ENCODE measurements around the gene MYO5C. TPM values are rescaled to one million over a fixed set of nuclear protein-coding genes. Genes with fewer than 3 reads are reported as not detected.

Gene MYO5C
- total and polyA plus RNA-seq, 2 of the 13 experiments (the other 11 are each of a cell fraction or from before 2014, with no cell fraction given) = 15.7 to 23.7 TPM

GRCh38 chr15:52179278-52180195 is 116.1 kb downstream of the MYO5C start (continued):
- TF ChIP-seq ZNF138 (CRISPR knock-in tag; IDR thresholded peaks at IDR 0.05; ENCODE audit: low read depth) = 0 out of 2 replicates have a peak, but pooled peaks have one; percentile 77
- TF ChIP-seq ZNF281 (CRISPR knock-in tag; IDR thresholded peaks at IDR 0.05; ENCODE audit: borderline replicate concordance) = peak; percentile 45; the same call in 1 of the 2 replicates
- TF ChIP-seq, protein P1, sequence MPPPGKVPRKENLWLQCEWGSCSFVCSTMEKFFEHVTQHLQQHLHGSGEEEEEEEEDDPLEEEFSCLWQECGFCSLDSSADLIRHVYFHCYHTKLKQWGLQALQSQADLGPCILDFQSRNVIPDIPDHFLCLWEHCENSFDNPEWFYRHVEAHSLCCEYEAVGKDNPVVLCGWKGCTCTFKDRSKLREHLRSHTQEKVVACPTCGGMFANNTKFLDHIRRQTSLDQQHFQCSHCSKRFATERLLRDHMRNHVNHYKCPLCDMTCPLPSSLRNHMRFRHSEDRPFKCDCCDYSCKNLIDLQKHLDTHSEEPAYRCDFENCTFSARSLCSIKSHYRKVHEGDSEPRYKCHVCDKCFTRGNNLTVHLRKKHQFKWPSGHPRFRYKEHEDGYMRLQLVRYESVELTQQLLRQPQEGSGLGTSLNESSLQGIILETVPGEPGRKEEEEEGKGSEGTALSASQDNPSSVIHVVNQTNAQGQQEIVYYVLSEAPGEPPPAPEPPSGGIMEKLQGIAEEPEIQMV (CRISPR knock-in tag; IDR thresholded peaks at IDR 0.05; ENCODE audit: low read depth) = peak; percentile 73; the same call in 1 of the 2 replicates
- TF ChIP-seq, protein P2, sequence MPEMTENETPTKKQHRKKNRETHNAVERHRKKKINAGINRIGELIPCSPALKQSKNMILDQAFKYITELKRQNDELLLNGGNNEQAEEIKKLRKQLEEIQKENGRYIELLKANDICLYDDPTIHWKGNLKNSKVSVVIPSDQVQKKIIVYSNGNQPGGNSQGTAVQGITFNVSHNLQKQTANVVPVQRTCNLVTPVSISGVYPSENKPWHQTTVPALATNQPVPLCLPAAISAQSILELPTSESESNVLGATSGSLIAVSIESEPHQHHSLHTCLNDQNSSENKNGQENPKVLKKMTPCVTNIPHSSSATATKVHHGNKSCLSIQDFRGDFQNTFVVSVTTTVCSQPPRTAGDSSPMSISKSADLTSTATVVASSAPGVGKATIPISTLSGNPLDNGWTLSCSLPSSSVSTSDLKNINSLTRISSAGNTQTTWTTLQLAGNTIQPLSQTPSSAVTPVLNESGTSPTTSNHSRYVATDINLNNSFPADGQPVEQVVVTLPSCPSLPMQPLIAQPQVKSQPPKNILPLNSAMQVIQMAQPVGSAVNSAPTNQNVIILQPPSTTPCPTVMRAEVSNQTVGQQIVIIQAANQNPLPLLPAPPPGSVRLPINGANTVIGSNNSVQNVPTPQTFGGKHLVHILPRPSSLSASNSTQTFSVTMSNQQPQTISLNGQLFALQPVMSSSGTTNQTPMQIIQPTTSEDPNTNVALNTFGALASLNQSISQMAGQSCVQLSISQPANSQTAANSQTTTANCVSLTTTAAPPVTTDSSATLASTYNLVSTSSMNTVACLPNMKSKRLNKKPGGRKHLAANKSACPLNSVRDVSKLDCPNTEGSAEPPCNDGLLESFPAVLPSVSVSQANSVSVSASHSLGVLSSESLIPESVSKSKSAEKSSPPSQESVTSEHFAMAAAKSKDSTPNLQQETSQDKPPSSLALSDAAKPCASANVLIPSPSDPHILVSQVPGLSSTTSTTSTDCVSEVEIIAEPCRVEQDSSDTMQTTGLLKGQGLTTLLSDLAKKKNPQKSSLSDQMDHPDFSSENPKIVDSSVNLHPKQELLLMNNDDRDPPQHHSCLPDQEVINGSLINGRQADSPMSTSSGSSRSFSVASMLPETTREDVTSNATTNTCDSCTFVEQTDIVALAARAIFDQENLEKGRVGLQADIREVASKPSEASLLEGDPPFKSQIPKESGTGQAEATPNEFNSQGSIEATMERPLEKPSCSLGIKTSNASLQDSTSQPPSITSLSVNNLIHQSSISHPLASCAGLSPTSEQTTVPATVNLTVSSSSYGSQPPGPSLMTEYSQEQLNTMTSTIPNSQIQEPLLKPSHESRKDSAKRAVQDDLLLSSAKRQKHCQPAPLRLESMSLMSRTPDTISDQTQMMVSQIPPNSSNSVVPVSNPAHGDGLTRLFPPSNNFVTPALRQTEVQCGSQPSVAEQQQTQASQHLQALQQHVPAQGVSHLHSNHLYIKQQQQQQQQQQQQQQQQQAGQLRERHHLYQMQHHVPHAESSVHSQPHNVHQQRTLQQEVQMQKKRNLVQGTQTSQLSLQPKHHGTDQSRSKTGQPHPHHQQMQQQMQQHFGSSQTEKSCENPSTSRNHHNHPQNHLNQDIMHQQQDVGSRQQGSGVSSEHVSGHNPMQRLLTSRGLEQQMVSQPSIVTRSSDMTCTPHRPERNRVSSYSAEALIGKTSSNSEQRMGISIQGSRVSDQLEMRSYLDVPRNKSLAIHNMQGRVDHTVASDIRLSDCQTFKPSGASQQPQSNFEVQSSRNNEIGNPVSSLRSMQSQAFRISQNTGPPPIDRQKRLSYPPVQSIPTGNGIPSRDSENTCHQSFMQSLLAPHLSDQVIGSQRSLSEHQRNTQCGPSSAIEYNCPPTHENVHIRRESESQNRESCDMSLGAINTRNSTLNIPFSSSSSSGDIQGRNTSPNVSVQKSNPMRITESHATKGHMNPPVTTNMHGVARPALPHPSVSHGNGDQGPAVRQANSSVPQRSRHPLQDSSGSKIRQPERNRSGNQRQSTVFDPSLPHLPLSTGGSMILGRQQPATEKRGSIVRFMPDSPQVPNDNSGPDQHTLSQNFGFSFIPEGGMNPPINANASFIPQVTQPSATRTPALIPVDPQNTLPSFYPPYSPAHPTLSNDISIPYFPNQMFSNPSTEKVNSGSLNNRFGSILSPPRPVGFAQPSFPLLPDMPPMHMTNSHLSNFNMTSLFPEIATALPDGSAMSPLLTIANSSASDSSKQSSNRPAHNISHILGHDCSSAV (CRISPR knock-in tag; IDR thresholded peaks at IDR 0.05; ENCODE audit: borderline replicate concordance) = 0 out of 2 replicates have a peak, but pooled peaks have one; percentile 34
- no peak for TF ChIP-seq TCF12 (IDR thresholded peaks at IDR 0.05)
- no peak for TF ChIP-seq TCF12 (CRISPR knock-in tag; IDR thresholded peaks at IDR 0.05)
- TF ChIP-seq ZFP36L1 (CRISPR knock-in tag; IDR thresholded peaks at IDR 0.05) = no peak; the same call in 1 of the 2 replicates
- peak; percentile 11; the same call in 1 of the 2 replicates for TF ChIP-seq KMT2A (CRISPR knock-in tag; IDR thresholded peaks at IDR 0.05)
- 0 out of 2 replicates have a peak, but pooled peaks have one; percentile 48 for TF ChIP-seq BRD4 (CRISPR knock-in tag; IDR thresholded peaks at IDR 0.05)
- TF ChIP-seq, protein P3, sequence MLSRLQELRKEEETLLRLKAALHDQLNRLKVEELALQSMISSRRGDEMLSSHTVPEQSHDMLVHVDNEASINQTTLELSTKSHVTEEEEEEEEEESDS (CRISPR knock-in tag; IDR thresholded peaks at IDR 0.05; ENCODE audit: borderline replicate concordance) = 0 out of 2 replicates have a peak, but pooled peaks have one; percentile 40
- TF ChIP-seq, protein P4, sequence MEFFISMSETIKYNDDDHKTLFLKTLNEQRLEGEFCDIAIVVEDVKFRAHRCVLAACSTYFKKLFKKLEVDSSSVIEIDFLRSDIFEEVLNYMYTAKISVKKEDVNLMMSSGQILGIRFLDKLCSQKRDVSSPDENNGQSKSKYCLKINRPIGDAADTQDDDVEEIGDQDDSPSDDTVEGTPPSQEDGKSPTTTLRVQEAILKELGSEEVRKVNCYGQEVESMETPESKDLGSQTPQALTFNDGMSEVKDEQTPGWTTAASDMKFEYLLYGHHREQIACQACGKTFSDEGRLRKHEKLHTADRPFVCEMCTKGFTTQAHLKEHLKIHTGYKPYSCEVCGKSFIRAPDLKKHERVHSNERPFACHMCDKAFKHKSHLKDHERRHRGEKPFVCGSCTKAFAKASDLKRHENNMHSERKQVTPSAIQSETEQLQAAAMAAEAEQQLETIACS (CRISPR knock-in tag; IDR thresholded peaks at IDR 0.05) = peak; percentile 54
- TF ChIP-seq GABPB1 (CRISPR knock-in tag; IDR thresholded peaks at IDR 0.05) = peak; percentile 61; the same call in 1 of the 2 replicates
